HG03097 (cell line): ENCODE data around the gene GPX6.
"Not testable (repeated sequence)": the region's sequence is repeated elsewhere in the genome, so short reads cannot be mapped to it uniquely, and the experiment has no call there.

Experiments used
- ATAC-seq: cut with Tn5 transposase; IDR thresholded peaks from one replicate; pipeline ENCODE4 v1.9.1; 2021; ENCODE audit not compliant: unreplicated experiment, low FRiP score

GPX6 gene

DNA sequence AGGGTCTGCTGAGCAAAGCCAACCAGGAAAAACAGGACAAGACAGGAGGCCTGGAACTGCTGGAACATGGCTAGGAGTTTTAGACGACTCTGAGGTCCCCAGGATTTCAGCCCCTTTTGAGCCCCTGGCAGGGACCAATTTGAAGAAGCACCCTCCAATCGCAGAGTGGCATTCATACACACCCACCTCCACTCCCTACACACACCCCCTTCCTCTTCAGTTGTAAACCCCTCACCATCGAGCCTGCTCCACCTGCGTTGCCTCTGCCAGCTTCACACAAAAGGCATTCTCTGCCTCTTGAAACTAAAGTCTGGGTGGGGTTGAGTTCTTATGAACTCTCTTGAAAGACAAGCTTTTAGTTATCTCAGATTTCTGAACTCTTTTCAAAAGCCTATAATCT lies at the start of gene GPX6:
TSS of gene GPX6 (minus strand) at position 118 of the 400 bp plus-strand sequence. CDS start at position 68, 50 bp downstream.
- no peak for ATAC-seq

DNA sequence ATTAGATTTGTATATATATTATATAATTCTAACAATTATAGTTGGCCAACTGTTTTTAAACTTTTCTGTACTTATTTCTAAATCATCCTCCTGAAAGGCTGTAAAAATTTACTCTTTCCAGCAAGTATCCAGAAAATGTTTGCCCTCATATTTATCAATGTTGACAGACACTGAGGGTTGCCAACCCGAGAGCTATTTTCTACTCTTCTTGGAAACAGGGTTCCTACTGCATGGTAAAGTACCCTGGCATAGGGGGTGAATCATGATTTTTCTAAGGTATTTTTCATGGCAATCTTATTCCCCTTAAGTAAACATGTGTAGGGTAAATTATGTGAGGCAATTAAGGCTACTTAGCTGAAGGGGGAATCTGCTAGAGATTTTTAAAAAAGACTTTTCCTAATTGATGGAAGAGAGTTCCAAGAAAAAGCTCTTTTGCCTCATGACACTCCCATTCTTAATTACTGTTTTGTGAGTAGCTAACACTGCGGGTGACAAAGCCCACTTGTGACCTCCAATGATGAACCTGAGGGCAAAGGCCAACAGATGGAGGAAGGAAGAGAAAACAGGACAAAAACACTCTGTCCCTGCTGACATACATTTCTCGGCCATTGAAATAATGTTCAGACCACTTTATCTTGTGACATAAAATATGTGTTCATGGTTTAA lies 48.0 kb upstream of the GPX6 start:
- ATAC-seq = no peak

- no peak for ATAC-seq
Observed at GRCh38 chr6:28558629-28559028, 43.0 kb upstream of the GPX6 start.

DNA sequence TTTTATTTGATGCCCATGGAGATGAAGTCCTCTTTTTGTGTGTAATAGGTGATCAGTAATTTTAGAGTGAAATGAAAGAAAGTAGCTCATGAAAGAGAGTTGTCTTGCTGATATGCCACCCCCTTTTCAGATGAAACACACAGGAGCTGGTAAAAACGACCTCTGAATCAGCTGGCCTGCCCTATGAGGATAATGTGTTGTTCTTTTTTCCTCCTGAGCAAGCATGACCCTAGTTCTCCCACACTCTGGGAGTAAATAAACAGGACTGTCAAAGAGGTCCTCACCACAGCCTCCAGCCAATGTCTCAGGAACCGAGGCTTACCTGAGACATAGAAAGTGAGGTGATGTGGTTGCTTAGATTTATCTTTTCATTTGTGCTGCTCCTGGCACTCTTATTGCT lies 39.5 kb upstream of the GPX6 start:
- ATAC-seq = no peak

DNA sequence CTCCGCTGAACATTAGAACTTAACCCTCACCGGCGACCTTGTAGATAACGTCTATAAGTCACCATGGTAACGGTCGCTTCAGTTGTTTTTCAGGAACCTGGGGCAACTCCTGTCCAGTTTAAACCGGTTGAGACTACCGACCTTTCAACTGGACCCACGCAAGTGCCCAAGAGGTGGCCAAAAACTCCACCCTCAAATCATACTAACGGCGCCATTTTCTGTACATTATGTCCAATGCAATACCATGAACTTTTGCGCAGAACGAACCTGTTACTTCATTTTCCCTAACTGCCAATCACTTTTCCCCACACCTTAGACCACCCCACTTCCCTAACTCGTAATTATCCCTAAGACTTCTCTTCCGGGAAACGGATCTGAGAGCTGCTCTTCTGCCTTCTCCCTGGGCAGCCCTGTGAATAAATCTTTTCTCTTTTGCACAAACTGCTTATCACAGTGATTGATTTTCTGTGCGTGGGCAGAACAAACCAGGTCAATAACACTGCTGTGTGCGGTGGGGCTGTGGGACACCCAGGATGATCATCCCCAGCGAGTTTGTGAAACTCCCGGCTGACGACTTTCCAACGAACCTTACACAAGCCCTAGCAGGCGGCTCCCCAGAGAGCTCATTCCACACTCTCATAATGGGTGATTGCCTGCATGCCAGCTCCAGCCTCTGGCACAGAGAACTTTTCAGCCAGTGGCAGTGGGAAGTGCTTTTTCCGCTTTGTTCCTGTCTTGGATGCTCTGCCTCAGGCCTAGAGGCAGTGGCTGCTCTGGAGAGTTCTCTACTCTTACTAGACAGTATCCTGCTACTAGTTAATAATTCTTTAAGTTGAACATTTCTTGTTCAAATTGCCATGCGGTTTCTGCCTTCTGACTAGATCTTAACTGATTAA lies 38.6 kb upstream of the GPX6 start:
- ATAC-seq = no peak

DNA sequence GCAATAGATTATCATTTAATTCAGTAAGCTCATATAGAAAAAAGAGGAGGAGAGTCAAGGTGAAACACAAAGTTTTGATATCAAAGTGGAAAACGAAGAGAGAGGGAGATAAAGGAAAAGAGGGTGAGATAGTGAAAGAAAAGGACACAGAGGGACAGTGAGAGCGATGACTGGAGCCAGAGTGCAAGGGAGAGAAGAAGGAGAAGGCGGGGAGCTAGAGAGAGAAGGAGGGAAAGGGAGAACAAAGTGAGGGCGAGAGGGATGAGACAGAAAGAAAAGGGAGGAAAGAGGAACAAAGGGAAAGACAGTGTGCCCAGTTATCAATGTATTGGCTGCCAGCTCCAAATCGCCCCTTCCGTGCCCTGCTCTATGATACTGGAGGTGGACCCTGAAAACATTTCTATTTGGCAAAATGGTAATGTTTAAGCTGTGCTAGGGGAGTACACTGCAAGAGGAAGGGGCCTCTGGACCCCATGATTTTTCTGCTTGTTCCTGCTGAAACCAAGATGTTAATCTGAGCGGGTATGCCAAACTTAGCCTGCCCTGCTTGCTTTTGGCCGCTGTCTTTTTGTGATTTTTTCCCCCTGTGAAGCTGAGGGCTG lies 37.9 kb upstream of the GPX6 start:
- ATAC-seq = no peak

- no peak for ATAC-seq
Observed at GRCh38 chr6:28551891-28552666, 36.5 kb upstream of the GPX6 start.

GRCh38 chr6:28547003-28547402 lies 31.4 kb upstream of the GPX6 start:
- not testable (repeated sequence) for ATAC-seq

- no peak for ATAC-seq
Observed at GRCh38 chr6:28545955-28546354, 30.4 kb upstream of the GPX6 start.

DNA sequence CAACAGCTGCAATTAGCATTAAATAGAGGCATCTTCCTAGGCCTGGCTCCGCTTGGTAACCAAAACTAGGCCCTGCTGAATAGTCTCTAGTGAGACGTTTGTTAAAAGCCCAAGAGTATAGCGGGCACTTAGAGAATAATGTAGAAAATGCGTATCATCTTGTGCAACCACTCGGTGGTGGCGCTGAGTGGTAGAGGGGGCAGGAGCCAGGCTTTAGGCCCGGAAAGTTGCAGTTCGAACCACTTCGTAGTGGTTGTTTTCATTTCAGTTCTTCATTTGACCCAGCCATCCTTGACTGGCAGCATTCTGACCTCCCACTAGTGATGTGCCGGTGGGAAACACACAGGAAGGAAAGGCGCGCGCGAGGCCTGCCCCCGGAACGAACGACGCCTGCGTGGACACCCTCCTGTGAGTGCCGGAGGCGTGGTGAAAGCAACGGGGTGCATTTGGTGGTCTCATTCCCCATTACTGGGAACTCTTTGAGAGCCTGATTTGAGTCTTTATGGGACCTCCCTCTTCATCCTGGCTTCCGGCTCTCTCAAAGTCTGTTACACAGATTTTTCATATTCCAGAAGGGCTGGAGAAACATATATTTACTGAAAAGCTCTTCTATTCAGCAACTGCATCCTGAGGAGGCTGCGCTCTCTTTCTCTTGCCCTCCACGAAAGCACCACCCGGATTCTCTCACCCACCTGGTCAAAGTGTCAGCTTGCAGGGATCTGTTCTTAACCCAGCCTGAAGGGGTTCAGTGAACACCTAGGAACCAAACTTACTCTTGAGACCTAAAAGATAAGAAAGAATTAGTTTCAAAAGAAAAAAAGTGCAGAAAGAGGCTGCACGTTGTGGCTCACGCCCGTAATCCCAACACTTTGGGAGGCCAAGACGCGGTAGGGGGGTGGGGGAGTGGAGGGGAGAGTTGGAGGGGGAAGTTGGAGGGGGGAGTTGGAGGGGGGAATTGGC lies 28.3 kb upstream of the GPX6 start:
- no peak for ATAC-seq

GRCh38 chr6:28542440-28543296 lies 27.1 kb upstream of the GPX6 start:
- ATAC-seq = no peak

- ATAC-seq = no peak
Observed at GRCh38 chr6:28541996-28542395, 26.4 kb upstream of the GPX6 start.

DNA sequence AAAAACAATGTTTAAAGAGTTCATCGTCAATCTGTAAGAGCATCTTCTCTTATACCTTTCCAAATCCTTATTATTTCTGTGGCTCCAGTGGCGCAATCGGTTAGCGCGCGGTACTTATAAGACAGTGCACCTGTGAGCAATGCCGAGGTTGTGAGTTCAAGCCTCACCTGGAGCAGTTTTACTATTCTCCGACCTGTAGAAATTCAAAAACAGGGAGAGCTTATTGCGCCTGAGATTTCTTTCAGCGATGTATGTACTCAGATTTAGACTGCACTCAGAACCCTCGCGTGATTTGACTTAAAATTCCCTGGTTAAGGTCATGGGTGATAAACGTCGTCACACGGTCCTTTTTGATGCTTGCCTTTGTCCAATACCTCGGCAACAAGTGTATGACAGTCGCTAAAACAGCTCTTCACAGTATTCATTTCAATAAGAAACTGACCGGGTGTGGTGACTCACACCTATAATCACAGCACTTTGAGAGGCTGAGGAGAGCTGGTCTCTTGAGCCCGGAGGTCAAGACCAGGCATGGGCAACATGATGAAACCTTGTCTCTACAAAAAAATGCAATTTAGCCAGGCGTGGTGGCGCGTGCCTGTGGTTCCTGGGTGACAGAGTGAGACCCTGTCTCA lies 22.0 kb upstream of the GPX6 start:
- no peak for ATAC-seq

DNA sequence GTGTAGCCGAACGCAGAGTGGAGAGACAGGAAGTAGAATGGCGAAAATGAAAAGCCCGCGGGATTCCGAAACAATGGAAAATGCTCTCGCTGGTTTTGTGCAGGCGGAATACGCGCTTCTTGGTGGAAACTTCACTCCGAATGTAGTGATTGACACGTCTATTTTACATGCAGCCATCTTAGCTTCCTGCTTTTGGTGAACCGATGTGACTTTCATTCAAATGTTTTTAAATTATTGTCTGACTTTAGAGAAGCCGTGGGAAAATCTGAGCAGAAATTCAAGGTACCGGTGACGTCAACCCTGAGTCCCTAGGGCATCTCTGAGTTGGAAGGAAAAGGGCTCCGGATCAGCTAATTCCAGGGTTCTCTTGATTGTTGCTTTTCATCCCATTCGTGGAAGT lies 21.5 kb upstream of the GPX6 start:
- no peak for ATAC-seq

- ATAC-seq = no peak
Observed at GRCh38 chr6:28534875-28535274, 19.3 kb upstream of the GPX6 start.

GRCh38 chr6:28534306-28534705 lies 18.7 kb upstream of the GPX6 start:
- no peak for ATAC-seq

DNA sequence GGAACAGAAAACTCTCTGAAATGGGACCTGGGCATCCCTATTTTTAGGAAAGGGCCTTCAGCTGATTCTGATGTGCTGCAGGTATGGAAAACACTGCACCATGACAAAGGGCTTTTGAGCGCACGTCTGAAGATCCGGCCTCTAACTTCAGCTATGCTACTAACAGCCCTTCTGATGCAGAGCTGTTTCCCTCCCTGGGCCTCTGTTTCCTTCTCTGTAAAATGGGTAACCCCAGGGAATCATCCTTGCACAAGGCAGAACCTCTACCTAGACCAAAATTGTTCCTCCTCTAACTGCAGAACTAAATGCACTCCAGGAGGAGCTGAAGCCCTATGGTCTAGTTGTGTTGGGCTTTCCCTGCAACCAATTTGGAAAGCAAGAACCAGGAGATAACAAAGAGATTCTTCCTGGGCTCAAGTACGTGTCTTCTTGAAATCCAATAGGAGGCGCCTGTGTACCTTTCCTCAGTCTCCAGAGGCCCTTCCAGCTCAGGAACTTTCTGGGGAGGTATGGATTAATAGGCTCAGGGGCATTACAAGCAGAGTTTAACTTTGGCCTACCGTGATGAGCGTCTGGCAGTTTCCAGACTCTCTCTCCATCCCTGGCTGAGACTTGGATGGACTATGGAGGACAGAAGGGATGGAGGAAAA lies 16.0 kb upstream of the GPX6 start:
- ATAC-seq = no peak

DNA sequence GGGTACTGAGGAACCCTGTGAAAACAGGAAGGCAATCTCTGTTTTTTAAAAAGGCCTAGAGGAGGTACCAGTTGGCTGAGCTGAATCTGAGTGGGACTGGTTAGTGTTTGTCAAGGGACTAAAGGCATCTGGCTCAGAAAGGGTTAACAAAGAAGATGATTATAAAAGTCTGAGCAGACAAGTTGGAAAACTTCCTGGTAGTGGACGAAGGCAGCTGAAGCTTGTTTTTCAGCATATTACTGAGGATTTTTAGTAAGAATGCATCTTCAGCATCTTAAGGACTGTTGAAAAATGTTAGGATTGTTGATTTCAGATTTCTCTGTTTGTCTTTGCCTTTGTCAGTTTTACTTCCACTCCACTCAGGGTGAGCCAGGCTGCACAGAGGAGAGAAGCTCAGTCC lies 15.2 kb upstream of the GPX6 start:
- no peak for ATAC-seq
